ENCODE data around the gene DRC7.

DNA sequence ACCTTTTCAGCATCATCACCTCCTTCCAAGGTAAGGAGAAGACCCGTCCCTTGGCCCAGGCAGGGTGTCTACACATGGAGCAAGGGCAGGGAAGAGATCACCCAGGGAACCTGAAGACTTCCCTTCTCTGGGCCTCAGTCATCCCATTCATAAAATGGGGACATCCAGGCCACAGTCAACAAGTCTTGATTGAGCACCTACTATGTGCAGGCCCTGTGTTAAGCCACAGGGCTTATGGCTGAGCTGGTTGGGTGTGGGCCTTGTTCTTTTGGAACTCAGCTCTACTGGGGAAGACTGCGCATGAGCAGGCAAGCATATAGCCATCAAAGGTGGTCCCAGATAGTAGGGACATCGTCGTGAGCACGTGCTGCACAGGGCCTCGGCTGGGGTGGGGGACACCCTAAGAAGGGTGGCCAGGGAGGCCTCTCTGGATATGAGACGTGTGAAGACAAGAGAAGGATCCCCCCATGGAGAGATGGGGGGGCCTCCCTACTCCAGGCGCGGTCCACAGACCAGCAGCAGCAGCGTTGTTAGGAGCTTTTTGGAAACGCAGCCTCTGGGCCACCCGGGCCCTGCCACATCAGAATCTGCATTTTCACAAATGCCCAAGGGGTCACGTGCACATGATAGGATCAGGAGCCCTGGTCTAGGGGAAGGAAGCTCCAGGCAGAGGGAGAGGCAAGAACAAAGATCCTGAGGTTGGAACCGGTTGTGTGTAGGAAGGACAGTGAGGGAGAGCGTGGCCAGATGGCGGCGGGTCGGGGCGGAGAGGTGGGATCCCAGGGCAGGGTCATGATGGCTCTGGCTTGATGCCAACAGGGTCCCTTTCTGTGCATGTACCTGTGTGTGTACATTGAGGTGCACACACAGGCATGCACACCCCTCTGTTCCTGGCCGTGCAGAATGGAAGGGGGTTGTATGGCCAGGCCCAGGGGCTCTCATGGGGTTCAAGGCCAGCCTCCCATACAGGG, 32.4 kb upstream of the DRC7 start:
- TF ChIP-seq, protein P1, sequence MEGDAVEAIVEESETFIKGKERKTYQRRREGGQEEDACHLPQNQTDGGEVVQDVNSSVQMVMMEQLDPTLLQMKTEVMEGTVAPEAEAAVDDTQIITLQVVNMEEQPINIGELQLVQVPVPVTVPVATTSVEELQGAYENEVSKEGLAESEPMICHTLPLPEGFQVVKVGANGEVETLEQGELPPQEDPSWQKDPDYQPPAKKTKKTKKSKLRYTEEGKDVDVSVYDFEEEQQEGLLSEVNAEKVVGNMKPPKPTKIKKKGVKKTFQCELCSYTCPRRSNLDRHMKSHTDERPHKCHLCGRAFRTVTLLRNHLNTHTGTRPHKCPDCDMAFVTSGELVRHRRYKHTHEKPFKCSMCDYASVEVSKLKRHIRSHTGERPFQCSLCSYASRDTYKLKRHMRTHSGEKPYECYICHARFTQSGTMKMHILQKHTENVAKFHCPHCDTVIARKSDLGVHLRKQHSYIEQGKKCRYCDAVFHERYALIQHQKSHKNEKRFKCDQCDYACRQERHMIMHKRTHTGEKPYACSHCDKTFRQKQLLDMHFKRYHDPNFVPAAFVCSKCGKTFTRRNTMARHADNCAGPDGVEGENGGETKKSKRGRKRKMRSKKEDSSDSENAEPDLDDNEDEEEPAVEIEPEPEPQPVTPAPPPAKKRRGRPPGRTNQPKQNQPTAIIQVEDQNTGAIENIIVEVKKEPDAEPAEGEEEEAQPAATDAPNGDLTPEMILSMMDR (IDR thresholded peaks at IDR 0.05 in 2 of 3, conservative IDR thresholded peaks at IDR 0.05 in 1 of 3; ENCODE audit: insufficient read depth in 2 of 3, low read depth in 1 of 3, low read length in 3 of 3) = no peak
- TF ChIP-seq SMARCA5 (IDR thresholded peaks at IDR 0.05) = no peak
- TF ChIP-seq SIN3A (IDR thresholded peaks at IDR 0.05; ENCODE audit: borderline replicate concordance in 2 of 2, control insufficient read depth in 1 of 2, low read depth in 2 of 2, low read length in 2 of 2) = no peak
- TF ChIP-seq, protein P2, sequence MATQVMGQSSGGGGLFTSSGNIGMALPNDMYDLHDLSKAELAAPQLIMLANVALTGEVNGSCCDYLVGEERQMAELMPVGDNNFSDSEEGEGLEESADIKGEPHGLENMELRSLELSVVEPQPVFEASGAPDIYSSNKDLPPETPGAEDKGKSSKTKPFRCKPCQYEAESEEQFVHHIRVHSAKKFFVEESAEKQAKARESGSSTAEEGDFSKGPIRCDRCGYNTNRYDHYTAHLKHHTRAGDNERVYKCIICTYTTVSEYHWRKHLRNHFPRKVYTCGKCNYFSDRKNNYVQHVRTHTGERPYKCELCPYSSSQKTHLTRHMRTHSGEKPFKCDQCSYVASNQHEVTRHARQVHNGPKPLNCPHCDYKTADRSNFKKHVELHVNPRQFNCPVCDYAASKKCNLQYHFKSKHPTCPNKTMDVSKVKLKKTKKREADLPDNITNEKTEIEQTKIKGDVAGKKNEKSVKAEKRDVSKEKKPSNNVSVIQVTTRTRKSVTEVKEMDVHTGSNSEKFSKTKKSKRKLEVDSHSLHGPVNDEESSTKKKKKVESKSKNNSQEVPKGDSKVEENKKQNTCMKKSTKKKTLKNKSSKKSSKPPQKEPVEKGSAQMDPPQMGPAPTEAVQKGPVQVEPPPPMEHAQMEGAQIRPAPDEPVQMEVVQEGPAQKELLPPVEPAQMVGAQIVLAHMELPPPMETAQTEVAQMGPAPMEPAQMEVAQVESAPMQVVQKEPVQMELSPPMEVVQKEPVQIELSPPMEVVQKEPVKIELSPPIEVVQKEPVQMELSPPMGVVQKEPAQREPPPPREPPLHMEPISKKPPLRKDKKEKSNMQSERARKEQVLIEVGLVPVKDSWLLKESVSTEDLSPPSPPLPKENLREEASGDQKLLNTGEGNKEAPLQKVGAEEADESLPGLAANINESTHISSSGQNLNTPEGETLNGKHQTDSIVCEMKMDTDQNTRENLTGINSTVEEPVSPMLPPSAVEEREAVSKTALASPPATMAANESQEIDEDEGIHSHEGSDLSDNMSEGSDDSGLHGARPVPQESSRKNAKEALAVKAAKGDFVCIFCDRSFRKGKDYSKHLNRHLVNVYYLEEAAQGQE (IDR thresholded peaks at IDR 0.05; ENCODE audit: borderline replicate concordance) = no peak
- TF ChIP-seq, protein P2 (CRISPR knock-in tag; IDR thresholded peaks at IDR 0.05; ENCODE audit: low read depth) = no peak
- TF ChIP-seq FUS (optimal IDR thresholded peaks at IDR 0.05; ENCODE audit: low read depth, low read length) = no peak
